Anterior cingulate cortex (tissue), 58 donors: Measurements from ENCODE around the gene HBE1.

Experiments used
- DNase-seq, 58 donors: peaks; one replicate each; lab custom pipeline; 2025; lab: John Stamatoyannopoulos, UW

The HBE1 gene

GRCh38 chr11:5238486-5238885 is 31.3 kb downstream of the HBE1 start:
- no peak for DNase-seq

GRCh38 chr11:5237420-5237819 is 32.3 kb downstream of the HBE1 start:
- DNase-seq: no peak

- DNase-seq: no peak
Measured at GRCh38 chr11:5235364-5236095, 34.2 kb downstream of the HBE1 start.

GRCh38 chr11:5234381-5234834 is 35.3 kb downstream of the HBE1 start, which contains the start of gene HBD:
HBD (minus strand) TSS chr11:5234483; CDS start chr11:5234433, 50 bp downstream.
- DNase-seq: no peak

GRCh38 chr11:5233307-5233706 is 36.4 kb downstream of the HBE1 start:
- no peak for DNase-seq

DNA sequence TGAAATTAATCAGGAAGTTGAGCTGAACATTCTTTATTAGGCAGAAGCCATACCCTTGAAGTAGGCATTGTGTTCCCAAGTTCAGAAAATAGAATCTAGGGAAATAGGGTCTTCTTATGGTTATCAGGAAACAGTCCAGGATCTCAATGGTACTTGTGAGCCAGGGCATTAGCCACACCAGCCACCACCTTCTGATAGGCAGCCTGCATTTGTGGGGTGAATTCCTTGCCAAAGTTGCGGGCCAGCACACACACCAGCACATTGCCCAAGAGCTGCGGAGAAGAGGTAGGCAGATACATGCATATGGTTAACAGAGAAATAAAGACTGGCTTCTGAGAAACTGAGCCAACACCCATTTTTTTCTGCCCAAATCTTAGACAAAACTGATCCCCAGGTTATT is 36.9 kb downstream of the HBE1 start:
- DNase-seq: no peak

- DNase-seq: no peak
Measured at GRCh38 chr11:5232176-5232575, 37.6 kb downstream of the HBE1 start.

DNA sequence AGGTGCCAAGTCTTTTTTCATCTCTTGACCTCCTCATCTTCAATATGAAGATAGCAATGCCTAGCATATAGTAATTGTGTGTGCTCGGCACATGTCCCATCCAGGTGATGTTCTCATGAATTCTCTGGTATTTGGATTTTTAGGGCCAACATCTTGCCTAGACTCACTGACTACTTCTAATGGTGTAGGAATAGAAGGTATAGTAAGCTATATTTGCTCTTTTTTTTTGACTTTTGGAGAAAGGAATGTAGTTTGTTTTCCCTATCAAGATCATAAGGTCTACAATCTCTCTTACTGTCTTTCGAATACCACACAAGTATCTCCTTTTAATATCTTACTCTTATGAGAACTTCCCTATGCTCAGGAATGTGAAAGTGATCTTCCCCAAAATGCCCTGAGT is 38.6 kb downstream of the HBE1 start:
- DNase-seq: no peak

DNA sequence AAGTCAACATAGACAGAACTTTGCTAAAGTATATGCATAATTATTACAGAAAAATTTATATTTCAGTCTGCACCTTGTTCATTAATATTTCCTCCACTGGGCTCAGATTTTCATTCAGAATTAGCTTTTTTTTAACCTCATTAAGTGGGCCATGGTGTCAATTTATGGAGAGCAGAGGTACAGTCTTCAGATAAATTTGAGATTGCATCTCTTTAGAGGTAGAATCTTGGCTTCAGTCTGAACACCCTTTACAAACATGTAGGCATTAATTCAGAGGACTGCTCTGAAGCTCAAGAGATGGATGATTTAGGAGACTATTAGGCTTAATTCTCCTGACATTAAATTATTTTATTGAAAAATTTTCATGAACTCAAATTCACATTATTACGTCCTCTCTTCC is 39.5 kb downstream of the HBE1 start:
- DNase-seq: no peak

- no peak for DNase-seq
Measured at GRCh38 chr11:5229796-5230195, 39.9 kb downstream of the HBE1 start.

GRCh38 chr11:5229356-5229755 is 40.4 kb downstream of the HBE1 start:
- DNase-seq: no peak

DNA sequence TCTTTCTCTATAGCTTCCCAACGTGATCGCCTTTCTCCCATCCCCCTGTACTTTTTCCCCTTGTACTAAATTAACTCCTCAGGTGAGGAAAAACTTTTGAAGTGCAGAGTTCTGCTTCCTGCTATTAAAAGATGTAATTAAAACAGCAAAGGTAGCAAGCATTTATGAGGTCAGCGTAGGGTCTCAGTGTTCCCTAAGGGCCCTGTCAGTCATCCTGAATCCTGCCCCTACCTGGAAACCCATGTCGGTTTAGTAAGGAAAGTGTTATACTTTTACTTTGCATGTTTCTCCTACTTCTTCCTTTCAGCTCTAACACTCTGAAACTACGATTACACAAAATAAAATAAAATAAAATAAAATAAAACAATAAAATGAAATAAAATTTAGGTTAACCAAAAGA is 41.6 kb downstream of the HBE1 start:
- DNase-seq: no peak

GRCh38 chr11:5227681-5228080 is 42.1 kb downstream of the HBE1 start:
- DNase-seq: no peak

GRCh38 chr11:5226732-5227310 is 42.9 kb downstream of the HBE1 start, which contains the start of gene HBB:
HBB (minus strand) TSS chr11:5227071; CDS start chr11:5227021, 50 bp downstream.
- no peak for DNase-seq

GRCh38 chr11:5225480-5225871 is 44.3 kb downstream of the HBE1 start:
- no peak for DNase-seq

- DNase-seq: no peak
Measured at GRCh38 chr11:5224538-5225479, 44.9 kb downstream of the HBE1 start.

DNA sequence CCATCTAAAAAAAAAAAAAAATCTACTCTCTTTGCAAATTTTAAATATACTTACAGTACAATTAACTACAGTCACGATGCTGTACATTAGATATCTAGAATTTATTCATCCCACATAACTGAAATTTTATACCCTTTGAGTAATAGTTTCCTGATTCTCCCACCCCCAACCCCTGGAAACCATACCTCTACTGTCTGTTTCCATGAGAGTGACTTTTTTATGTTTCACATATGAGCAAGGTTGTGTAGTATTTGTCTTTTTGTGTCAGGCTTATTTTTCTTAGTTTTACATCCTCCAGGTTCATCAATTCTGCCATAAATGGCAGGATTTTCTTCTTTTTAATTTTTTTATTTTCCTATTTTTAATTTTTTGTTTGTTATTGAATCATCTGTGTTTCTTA is 46.1 kb downstream of the HBE1 start:
- no peak for DNase-seq

DNA sequence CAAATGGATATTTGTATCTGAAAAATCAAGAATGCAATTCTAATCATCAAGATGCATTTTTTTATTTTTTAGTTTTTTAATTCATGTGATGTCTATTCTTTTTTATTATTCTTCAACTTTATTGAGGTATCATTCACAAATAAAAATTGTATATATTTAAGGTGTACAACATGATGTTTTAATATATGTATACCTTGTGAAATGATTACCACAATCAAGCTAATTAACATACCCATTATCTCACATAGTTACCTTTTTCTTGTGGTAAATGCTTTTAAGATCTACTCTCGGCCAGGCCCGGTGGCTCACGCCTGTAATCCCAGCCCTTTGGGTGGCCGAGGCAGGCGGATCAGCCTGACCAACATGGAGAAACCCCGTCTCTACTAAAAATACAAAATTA is 46.6 kb downstream of the HBE1 start:
- no peak for DNase-seq
